Neural cell (in vitro differentiated cells): ENCODE measurements around the gene LHFPL2. TPM values are rescaled to one million over a fixed set of nuclear protein-coding genes. Genes with fewer than 3 reads are reported as not detected.
"Not testable (repeated sequence)": the region's sequence is repeated elsewhere in the genome, so short reads cannot be mapped to it uniquely, and the experiment has no call there.

ENCODE experiments used
- H2AFZ ChIP-seq: fragments of 200-600, 300-800 bp; sonication (generic), shearing (Covaris generic); 2 replicates; pipeline ENCODE4 v1.6.0; 2014; ENCODE audit warnings: low read depth, mild to moderate bottlenecking, antibody characterized with exemption, low read length, moderate library complexity
- H3F3A ChIP-seq: fragments of 200-600 bp; shearing (Covaris generic); 2 replicates; pipeline ENCODE4 v1.6.1; 2016; ENCODE audit warnings: mild to moderate bottlenecking, moderate library complexity, mixed read lengths, antibody characterized with exemption, low read length; ENCODE audit not compliant: insufficient read depth, poor library complexity, severe bottlenecking
- H3K27ac ChIP-seq: fragments of 200-600, 300-800 bp; sonication (generic), shearing (Covaris generic); 2 replicates; pipeline ENCODE4 v1.5.1; 2014; ENCODE audit warnings: mild to moderate bottlenecking, low read length, moderate library complexity
- H3K27me3 ChIP-seq: fragments of 300-800, 200-600 bp; sonication (generic), shearing (Covaris generic); 2 replicates; pipeline ENCODE4 v1.6.0; 2014; ENCODE audit warnings: mild to moderate bottlenecking, low read depth, low read length, moderate library complexity; ENCODE audit not compliant: insufficient read depth
- H3K36me3 ChIP-seq: fragments of 300-800, 200-600 bp; sonication (generic), shearing (Covaris generic); 2 replicates; pipeline ENCODE4 v1.5.1; 2014; ENCODE audit warnings: mild to moderate bottlenecking, antibody characterized with exemption, low read length, moderate library complexity; ENCODE audit not compliant: insufficient read depth
- H3K4me2 ChIP-seq: fragments of 300-800, 200-600 bp; sonication (generic), shearing (Covaris generic); 2 replicates; pipeline ENCODE4 v1.6.0; 2014; ENCODE audit warnings: mild to moderate bottlenecking, low read length
- H3K4me3 ChIP-seq: fragments of 300-800, 200-600 bp; sonication (generic), shearing (Covaris generic); 2 replicates; pipeline ENCODE4 v1.5.1; 2014; ENCODE audit warnings: mild to moderate bottlenecking, low read length, moderate library complexity
- H3K79me2 ChIP-seq: fragments of 200-600 bp; shearing (Covaris generic); replicated peaks from 2 replicates; pipeline ENCODE4 v1.6.0; 2014; ENCODE audit warnings: mild to moderate bottlenecking, low read length, moderate library complexity; ENCODE audit not compliant: insufficient read depth
- H3K9ac ChIP-seq: fragments of 300-800, 200-600 bp; sonication (generic), shearing (Covaris generic); 2 replicates; pipeline ENCODE4 v1.6.1; 2016; ENCODE audit warnings: mild to moderate bottlenecking, low read length, mixed read lengths
- H3K9me2 ChIP-seq: fragments of 200-600 bp; shearing (Covaris generic); 2 replicates; pipeline ENCODE4 v1.6.1; 2016; ENCODE audit warnings: mild to moderate bottlenecking, low read length, mixed read lengths; ENCODE audit not compliant: insufficient read depth
- H3K9me3 ChIP-seq: fragments of 200-600, 300-800 bp; sonication (generic), shearing (Covaris generic); 2 replicates; pipeline ENCODE4 v1.6.1; 2016; ENCODE audit warnings: mild to moderate bottlenecking, mixed run types, low read length, moderate library complexity, mixed read lengths
- H4K20me1 ChIP-seq: fragments of 200-600 bp; shearing (Covaris generic); 2 replicates; pipeline ENCODE4 v1.6.1; 2016; ENCODE audit warnings: mild to moderate bottlenecking, mixed run types; ENCODE audit not compliant: insufficient read depth
- EP300 ChIP-seq: fragments of 450-650 bp; conservative IDR thresholded peaks from 2 replicates; pipeline ENCODE4 v1.6.1; 2014; ENCODE audit warnings: antibody characterized with exemption, mild to moderate bottlenecking, moderate library complexity; ENCODE audit not compliant: poor library complexity, severe bottlenecking
- EZH2 ChIP-seq: fragments of 200-600, 300-800 bp; shearing (Covaris generic), sonication (generic); IDR thresholded peaks from 2 replicates; pipeline ENCODE4 v1.6.1; 2014; ENCODE audit warnings: antibody characterized with exemption, low read length, borderline replicate concordance, mild to moderate bottlenecking; ENCODE audit not compliant: insufficient read depth, poor library complexity, severe bottlenecking
- MXI1 ChIP-seq: fragments of 450-650 bp; conservative IDR thresholded peaks from 2 replicates; pipeline ENCODE4 v1.6.1; 2014; ENCODE audit warnings: antibody characterized with exemption, mild to moderate bottlenecking; ENCODE audit not compliant: poor library complexity, severe bottlenecking
- POLR2AphosphoS5 ChIP-seq: IDR thresholded peaks from 2 replicates; pipeline ENCODE4 v1.6.1; 2012
- RAD21 ChIP-seq: fragments of 450-650 bp; conservative IDR thresholded peaks from 2 replicates; pipeline ENCODE4 v1.6.1; 2014; ENCODE audit warnings: antibody characterized with exemption, mild to moderate bottlenecking, moderate library complexity
- SMC3 ChIP-seq: fragments of 450-650 bp; conservative IDR thresholded peaks from 2 replicates; pipeline ENCODE4 v1.6.1; 2014; ENCODE audit warnings: antibody characterized with exemption, mild to moderate bottlenecking, moderate library complexity; ENCODE audit not compliant: poor library complexity
- TAF1 ChIP-seq: IDR thresholded peaks from 2 replicates; pipeline ENCODE4 v1.6.1; 2012; ENCODE audit warnings: low read depth
- polyA plus RNA-seq: library from polyadenylated mRNA; depleted of rRNA; stranded (reverse); fragments of >200 nt; gene quantifications from 2 replicates; pipeline ENCODE4 v1.2.3, GENCODE V29; 2014
- TF ChIP-seq, protein P1 (sequence below): fragments of 450-650 bp; IDR thresholded peaks from 2 replicates; pipeline ENCODE4 v1.5.1; 2014; ENCODE audit warnings: antibody characterized with exemption, mild to moderate bottlenecking, moderate library complexity; ENCODE audit not compliant: poor library complexity, severe bottlenecking
- TF ChIP-seq, protein P2 (sequence below): IDR thresholded peaks from 2 replicates; pipeline ENCODE4 v1.6.1; 2012; ENCODE audit warnings: borderline replicate concordance

LHFPL2 gene
- polyA plus RNA-seq, 1 donor from 2014 or later, result 1.6 TPM

DNA sequence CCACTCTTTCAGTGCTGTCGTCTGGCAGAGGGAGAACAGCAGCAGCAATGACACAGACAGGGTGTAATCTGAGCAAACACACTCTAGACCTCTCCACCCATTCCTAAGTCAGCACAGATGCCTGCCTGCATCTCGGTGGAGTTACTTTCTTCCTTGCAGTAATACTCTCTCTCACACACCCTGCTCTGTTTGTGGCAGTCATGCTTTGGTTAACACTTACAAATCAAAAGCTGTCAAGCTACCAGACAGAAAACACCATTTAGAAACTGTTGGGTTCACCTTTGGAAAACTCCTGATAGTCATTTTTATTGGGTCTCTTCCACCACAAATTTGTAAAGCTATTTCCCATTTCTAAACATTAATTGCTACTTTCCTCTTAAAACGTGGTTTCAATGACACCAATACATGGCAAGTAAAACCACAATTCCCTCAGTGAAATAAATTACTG lies 27.3 kb downstream of the LHFPL2 start:
- no peak overlapping the region for H3K27ac ChIP-seq
- H3K9me2 ChIP-seq, result no peaks in the 10 kb centered on the region
- no peaks in the 10 kb centered on the region for H3K79me2 ChIP-seq
- H3K9me3 ChIP-seq, result no peaks in the 10 kb centered on the region
- H3K9ac ChIP-seq, result no peak overlapping the region
- no peak overlapping the region for H3K4me3 ChIP-seq
- TF ChIP-seq, protein P1, sequence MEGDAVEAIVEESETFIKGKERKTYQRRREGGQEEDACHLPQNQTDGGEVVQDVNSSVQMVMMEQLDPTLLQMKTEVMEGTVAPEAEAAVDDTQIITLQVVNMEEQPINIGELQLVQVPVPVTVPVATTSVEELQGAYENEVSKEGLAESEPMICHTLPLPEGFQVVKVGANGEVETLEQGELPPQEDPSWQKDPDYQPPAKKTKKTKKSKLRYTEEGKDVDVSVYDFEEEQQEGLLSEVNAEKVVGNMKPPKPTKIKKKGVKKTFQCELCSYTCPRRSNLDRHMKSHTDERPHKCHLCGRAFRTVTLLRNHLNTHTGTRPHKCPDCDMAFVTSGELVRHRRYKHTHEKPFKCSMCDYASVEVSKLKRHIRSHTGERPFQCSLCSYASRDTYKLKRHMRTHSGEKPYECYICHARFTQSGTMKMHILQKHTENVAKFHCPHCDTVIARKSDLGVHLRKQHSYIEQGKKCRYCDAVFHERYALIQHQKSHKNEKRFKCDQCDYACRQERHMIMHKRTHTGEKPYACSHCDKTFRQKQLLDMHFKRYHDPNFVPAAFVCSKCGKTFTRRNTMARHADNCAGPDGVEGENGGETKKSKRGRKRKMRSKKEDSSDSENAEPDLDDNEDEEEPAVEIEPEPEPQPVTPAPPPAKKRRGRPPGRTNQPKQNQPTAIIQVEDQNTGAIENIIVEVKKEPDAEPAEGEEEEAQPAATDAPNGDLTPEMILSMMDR, result no peak
- TF ChIP-seq EZH2, result no peak
- TF ChIP-seq POLR2AphosphoS5, result no peak
- TF ChIP-seq EP300, result no peak
- no peak for TF ChIP-seq TAF1
- TF ChIP-seq, protein P2, sequence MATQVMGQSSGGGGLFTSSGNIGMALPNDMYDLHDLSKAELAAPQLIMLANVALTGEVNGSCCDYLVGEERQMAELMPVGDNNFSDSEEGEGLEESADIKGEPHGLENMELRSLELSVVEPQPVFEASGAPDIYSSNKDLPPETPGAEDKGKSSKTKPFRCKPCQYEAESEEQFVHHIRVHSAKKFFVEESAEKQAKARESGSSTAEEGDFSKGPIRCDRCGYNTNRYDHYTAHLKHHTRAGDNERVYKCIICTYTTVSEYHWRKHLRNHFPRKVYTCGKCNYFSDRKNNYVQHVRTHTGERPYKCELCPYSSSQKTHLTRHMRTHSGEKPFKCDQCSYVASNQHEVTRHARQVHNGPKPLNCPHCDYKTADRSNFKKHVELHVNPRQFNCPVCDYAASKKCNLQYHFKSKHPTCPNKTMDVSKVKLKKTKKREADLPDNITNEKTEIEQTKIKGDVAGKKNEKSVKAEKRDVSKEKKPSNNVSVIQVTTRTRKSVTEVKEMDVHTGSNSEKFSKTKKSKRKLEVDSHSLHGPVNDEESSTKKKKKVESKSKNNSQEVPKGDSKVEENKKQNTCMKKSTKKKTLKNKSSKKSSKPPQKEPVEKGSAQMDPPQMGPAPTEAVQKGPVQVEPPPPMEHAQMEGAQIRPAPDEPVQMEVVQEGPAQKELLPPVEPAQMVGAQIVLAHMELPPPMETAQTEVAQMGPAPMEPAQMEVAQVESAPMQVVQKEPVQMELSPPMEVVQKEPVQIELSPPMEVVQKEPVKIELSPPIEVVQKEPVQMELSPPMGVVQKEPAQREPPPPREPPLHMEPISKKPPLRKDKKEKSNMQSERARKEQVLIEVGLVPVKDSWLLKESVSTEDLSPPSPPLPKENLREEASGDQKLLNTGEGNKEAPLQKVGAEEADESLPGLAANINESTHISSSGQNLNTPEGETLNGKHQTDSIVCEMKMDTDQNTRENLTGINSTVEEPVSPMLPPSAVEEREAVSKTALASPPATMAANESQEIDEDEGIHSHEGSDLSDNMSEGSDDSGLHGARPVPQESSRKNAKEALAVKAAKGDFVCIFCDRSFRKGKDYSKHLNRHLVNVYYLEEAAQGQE, result no peak
- TF ChIP-seq RAD21, result no peak
- no peak for TF ChIP-seq MXI1
- TF ChIP-seq SMC3, result no peak
- H2AFZ ChIP-seq, result no peak overlapping the region
- H4K20me1 ChIP-seq, result no peaks in the 10 kb centered on the region
- H3F3A ChIP-seq, result no peaks in the 10 kb centered on the region
- H3K36me3 ChIP-seq, result no peaks in the 10 kb centered on the region
- H3K27me3 ChIP-seq, result no peaks in the 10 kb centered on the region
- no peak overlapping the region for H3K4me2 ChIP-seq

DNA sequence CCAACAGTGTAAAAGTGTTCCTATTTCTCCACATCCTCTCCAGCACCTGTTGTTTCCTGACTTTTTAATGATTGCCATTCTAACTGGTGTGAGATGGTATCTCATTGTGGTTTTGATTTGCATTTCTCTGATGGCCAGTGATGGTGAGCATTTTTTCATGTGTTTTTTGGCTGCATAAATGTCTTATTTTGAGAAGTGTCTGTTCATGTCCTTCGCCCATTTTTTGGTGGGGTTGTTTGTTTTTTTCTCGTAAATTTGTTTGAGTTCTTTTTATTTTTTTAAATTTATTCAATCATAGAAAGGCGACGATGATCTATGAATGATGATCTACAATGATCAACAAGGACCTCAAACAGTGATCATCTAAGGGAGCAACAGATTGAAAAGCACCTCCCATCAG lies 28.5 kb downstream of the LHFPL2 start:
- not testable (repeated sequence) for H3K27me3 ChIP-seq, H3K79me2 ChIP-seq, H3K36me3 ChIP-seq, H3K4me3 ChIP-seq, H3K4me2 ChIP-seq, H4K20me1 ChIP-seq, H3K9me2 ChIP-seq, H3K9ac ChIP-seq, H2AFZ ChIP-seq, H3K27ac ChIP-seq, H3F3A ChIP-seq, H3K9me3 ChIP-seq

DNA sequence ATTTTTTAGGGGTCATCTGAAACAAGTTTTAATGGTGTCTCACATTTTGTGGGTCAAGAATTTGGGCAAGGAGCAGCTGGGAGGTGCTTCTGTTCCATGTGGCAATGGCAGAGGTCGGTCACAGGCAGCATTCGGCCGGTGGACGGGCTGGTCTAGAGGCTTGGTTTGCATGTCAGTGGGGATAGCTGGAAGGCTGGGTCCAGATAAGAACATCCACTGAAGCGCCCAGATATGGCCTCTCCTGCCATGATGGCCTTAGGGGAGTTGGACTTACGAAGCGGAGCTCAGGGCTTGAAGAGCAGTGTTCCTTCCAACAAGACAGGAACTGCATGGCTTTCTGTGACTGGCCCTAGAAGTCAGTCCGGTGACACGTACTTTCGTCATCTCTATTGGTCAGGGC lies 30.3 kb downstream of the LHFPL2 start:
- Histone ChIP-seq H3K9me2 (no peaks in the 10 kb centered on the region), H3K4me3 (no peak overlapping the region), H3K4me2 (no peak overlapping the region), H2AFZ (no peak overlapping the region), H3K27ac (no peak overlapping the region), H3K79me2 (no peaks in the 10 kb centered on the region), H3F3A (no peaks in the 10 kb centered on the region), H4K20me1 (no peaks in the 10 kb centered on the region), H3K9me3 (no peaks in the 10 kb centered on the region), H3K9ac (no peak overlapping the region), H3K36me3 (no peaks in the 10 kb centered on the region), H3K27me3 (no peaks in the 10 kb centered on the region)
- TF ChIP-seq, protein P2, result no peak
- TF ChIP-seq EP300 (no peak), RAD21 (no peak), EZH2 (no peak), MXI1 (no peak), TAF1 (no peak), POLR2AphosphoS5 (no peak), SMC3 (no peak)
- TF ChIP-seq, protein P1, result no peak
